Measurements from ENCODE around the gene IQCF6. TPM values are rescaled to one million over a fixed set of nuclear protein-coding genes. Genes with fewer than 3 reads are reported as not detected.

IQCF6 gene
- total and polyA plus RNA-seq, 2 of the 13 experiments (the other 11 are each of a cell fraction or from before 2014, with no cell fraction given) = not detected

DNA sequence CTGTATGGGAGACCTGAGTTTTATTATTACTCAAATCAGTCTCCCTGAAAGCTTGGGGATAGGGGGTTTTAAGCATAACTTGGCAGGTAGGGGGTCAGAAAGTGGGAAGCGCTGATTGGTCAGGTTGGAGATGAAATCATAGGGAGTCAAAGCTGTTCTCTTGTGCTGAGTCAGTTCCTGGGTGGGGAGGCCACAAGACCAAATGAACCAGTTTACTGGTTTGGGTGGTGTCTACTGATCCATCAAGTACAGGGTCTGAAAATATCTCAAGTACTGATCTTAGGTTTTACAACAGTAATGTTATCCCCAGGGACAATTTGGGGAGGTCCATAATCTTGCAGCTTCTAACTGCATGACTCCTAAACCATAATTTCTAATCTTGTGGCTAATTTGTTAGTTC is 17.8 kb upstream of the IQCF6 start:
- 0% methylated on average over 1 of the region's 1 CpG for WGBS (ENCODE audit: low lambda C conversion rate)
- intact Hi-C loops (cut with micrococcal nuclease; ENCODE audit: unreplicated experiment) (no loop called here), in situ Hi-C loops (cut with HindIII; ENCODE audit: extremely low pct_ligation_motif_present, low pct_unique_long_range_greater_than_20kb) (loop anchor here (5.0 kb wide), 1 partner anchor 85 kb away; no protein-coding TSS in a partner anchor)
- H3K9ac ChIP-seq (ENCODE audit: insufficient read depth, low read depth, low read length) = no peak overlapping the region
- peaks cover 0 to 5% of the 10 kb centered on the region in 2 experiments; a peak in 3 of 5 replicates for H3K27me3 ChIP-seq (ENCODE audit: control insufficient read depth in 1 of 2, insufficient read depth in 2 of 2, low read length in 2 of 2)
- POLR2A ChIA-PET = no interaction called here
- no peak overlapping the region for H3K27ac ChIP-seq (ENCODE audit: extremely low read length, insufficient read depth, low read length)
- no peak for FAIRE-seq
- no peak for ATAC-seq
- no peak overlapping the region for H3K4me2 ChIP-seq (ENCODE audit: low read depth, low read length)
- H3K9me3 ChIP-seq (ENCODE audit: low read length) = no peaks in the 10 kb centered on the region
- no TSS peak for BruUV-seq (replicated peaks)
- H3K36me3 ChIP-seq (replicated peaks in 1 of 2; ENCODE audit: control insufficient read depth in 1 of 2, insufficient read depth in 2 of 2, low read length in 2 of 2) = no peaks in the 10 kb centered on the region
- H2AFZ ChIP-seq (ENCODE audit: low read length) = no peak overlapping the region
- no peak overlapping the region for H3K4me3 ChIP-seq (replicated peaks in 1 of 3; ENCODE audit: insufficient read depth in 1 of 3, low read depth in 2 of 3, low read length in 3 of 3)
- CTCF ChIA-PET (ENCODE audit: low intra/inter-chr PET ratio, low total read pairs) = no interaction called here
- H4K20me1 ChIP-seq (ENCODE audit: insufficient read depth, low read length) = no peaks in the 10 kb centered on the region
- no peaks in the 10 kb centered on the region for H3K4me1 ChIP-seq (ENCODE audit: insufficient read depth, low read length)
- no peaks in the 10 kb centered on the region for H3K79me2 ChIP-seq (ENCODE audit: insufficient read depth, low read length)
- no peak for DNase-seq (ENCODE audit: low spot score)
- no peak for TF ChIP-seq KAT7 (CRISPR knock-in tag; IDR thresholded peaks at IDR 0.05; ENCODE audit: borderline replicate concordance)
- TF ChIP-seq ATAD3A (CRISPR knock-in tag; IDR thresholded peaks at IDR 0.05) = no peak
- no peak for TF ChIP-seq KLF15 (CRISPR knock-in tag; IDR thresholded peaks at IDR 0.05; ENCODE audit: borderline replicate concordance)
- TF ChIP-seq, protein P1, sequence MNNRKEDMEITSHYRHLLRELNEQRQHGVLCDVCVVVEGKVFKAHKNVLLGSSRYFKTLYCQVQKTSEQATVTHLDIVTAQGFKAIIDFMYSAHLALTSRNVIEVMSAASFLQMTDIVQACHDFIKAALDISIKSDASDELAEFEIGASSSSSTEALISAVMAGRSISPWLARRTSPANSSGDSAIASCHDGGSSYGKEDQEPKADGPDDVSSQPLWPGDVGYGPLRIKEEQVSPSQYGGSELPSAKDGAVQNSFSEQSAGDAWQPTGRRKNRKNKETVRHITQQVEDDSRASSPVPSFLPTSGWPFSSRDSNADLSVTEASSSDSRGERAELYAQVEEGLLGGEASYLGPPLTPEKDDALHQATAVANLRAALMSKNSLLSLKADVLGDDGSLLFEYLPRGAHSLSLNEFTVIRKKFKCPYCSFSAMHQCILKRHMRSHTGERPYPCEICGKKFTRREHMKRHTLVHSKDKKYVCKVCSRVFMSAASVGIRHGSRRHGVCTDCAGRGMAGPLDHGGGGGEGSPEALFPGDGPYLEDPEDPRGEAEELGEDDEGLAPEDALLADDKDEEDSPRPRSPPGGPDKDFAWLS (CRISPR knock-in tag; IDR thresholded peaks at IDR 0.05; ENCODE audit: borderline replicate concordance) = no peak
- TF ChIP-seq ZNF224 (CRISPR knock-in tag; IDR thresholded peaks at IDR 0.05) = no peak
- no peak for TF ChIP-seq ELF1 (CRISPR knock-in tag; IDR thresholded peaks at IDR 0.05)
- no peak for TF ChIP-seq FOXK1 (CRISPR knock-in tag; IDR thresholded peaks at IDR 0.05; ENCODE audit: borderline replicate concordance, low read depth)
- TF ChIP-seq ATF1 (CRISPR knock-in tag; IDR thresholded peaks at IDR 0.05) = no peak

DNA sequence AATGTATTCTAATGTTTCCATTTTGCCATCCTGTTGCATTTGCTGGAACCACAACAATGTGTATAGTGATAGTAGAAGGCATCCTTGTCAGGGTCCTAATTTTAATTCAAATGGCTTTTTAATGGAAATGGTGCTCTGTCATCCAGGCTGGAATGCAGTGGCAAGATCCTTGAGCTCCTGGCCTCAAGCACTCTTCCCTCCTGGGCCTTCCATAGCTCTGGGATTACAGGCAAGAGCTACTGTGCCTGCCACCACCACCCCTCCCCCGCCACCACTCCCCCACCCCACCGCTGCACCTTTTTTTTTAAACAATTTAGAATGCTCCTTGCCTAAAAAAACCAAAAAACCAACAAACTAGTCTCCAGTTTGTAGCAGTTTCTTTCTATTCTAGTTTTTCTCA is 15.2 kb upstream of the IQCF6 start:
- no peak overlapping the region for H3K4me2 ChIP-seq (ENCODE audit: low read depth, low read length)
- in situ Hi-C loops (cut with HindIII; ENCODE audit: extremely low pct_ligation_motif_present, low pct_unique_long_range_greater_than_20kb) (no loop called here), intact Hi-C loops (cut with micrococcal nuclease; ENCODE audit: unreplicated experiment) (no loop called here)
- H3K36me3 ChIP-seq (replicated peaks in 1 of 2; ENCODE audit: control insufficient read depth in 1 of 2, insufficient read depth in 2 of 2, low read length in 2 of 2) = no peaks in the 10 kb centered on the region
- no peaks in the 10 kb centered on the region for H3K9me3 ChIP-seq (ENCODE audit: low read length)
- H3K4me1 ChIP-seq (ENCODE audit: insufficient read depth, low read length) = no peaks in the 10 kb centered on the region
- no peak overlapping the region for H3K4me3 ChIP-seq (replicated peaks in 1 of 3; ENCODE audit: insufficient read depth in 1 of 3, low read depth in 2 of 3, low read length in 3 of 3)
- no peak overlapping the region for H3K27ac ChIP-seq (ENCODE audit: extremely low read length, insufficient read depth, low read length)
- H2AFZ ChIP-seq (ENCODE audit: low read length) = no peak overlapping the region
- H4K20me1 ChIP-seq (ENCODE audit: insufficient read depth, low read length) = no peaks in the 10 kb centered on the region
- TF ChIP-seq, protein P2, sequence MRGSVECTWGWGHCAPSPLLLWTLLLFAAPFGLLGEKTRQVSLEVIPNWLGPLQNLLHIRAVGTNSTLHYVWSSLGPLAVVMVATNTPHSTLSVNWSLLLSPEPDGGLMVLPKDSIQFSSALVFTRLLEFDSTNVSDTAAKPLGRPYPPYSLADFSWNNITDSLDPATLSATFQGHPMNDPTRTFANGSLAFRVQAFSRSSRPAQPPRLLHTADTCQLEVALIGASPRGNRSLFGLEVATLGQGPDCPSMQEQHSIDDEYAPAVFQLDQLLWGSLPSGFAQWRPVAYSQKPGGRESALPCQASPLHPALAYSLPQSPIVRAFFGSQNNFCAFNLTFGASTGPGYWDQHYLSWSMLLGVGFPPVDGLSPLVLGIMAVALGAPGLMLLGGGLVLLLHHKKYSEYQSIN (CRISPR knock-in tag; IDR thresholded peaks at IDR 0.05; ENCODE audit: borderline replicate concordance) = no peak
- TF ChIP-seq GATAD1 (CRISPR knock-in tag; IDR thresholded peaks at IDR 0.05) = no peak
- no peak for TF ChIP-seq SIN3A (IDR thresholded peaks at IDR 0.05; ENCODE audit: borderline replicate concordance, low read depth, low read length)
- TF ChIP-seq NFE2 (CRISPR knock-in tag; IDR thresholded peaks at IDR 0.05) = no peak
- TF ChIP-seq HES4 (CRISPR knock-in tag; IDR thresholded peaks at IDR 0.05; ENCODE audit: borderline replicate concordance) = no peak
- no peak for TF ChIP-seq ZNF510 (CRISPR knock-in tag; IDR thresholded peaks at IDR 0.05; ENCODE audit: low read depth)
- no peak for TF ChIP-seq POLR2AphosphoS2 (IDR thresholded peaks at IDR 0.05; ENCODE audit: low read depth, low read length)
- no peaks in the 10 kb centered on the region for H3K79me2 ChIP-seq (ENCODE audit: insufficient read depth, low read length)
- DNase-seq (ENCODE audit: low spot score) (no peak), FAIRE-seq (no peak), ATAC-seq (no peak)
- 23% methylated on average over 2 of the region's 2 CpGs for WGBS (ENCODE audit: low lambda C conversion rate)
- ChIA-PET CTCF (ENCODE audit: low intra/inter-chr PET ratio, low total read pairs) (no interaction called here), POLR2A (no interaction called here)
- no peaks in the 10 kb centered on the region; a peak in 3 of 5 replicates for H3K27me3 ChIP-seq (ENCODE audit: control insufficient read depth in 1 of 2, insufficient read depth in 2 of 2, low read length in 2 of 2)
- no TSS peak for BruUV-seq (replicated peaks)
- H3K9ac ChIP-seq (ENCODE audit: insufficient read depth, low read depth, low read length) = no peak overlapping the region
